NOMO-1 treated with dmso at 0.1 percent for 144 hours (cell line): ENCODE measurements around the gene FCN1.

Experiments used
- DNase-seq: peaks from one replicate; lab custom pipeline; 2025; ENCODE audit not compliant: unreplicated experiment; lab: John Stamatoyannopoulos, UW

Gene FCN1

DNA sequence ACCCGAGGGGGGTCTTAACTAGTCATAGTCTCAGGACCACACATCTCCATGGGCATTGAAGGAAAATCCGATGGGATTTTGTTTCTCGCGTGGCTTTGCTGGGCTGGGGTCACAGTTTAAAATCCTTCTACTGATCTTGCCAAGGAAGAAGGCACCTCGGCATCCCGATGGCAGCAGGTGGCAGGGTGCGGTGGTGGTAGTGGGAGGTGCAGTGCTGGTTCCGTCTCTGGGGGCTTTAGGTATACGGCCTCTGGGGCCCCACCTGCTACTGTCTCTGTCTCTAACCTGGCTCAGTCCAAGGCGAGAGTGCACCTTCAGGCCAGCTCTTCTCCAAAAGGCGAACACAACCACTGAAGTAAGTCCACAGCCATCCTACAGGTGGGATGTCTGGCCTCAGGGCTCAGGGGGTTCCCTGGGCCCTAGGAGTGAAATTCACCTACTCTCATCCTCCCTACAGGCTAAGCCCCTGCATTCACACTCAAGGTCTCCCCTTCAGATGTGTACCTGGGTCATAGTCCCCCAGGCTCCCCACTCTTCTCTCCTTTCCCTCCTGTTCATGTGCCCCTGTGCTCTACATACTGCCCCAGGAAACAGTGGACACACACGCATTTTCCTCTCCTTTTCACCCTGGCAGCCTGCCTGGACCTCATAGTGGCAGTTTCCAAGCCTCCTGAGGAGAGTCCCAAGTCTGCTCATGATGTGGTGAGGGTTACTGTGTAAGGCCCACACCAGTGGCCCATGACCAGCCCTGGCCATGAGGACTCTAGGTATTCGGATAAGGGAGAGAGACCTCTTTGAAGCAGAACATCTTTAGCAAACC lies 37.8 kb downstream of the FCN1 start:
- DNase-seq: no peak

DNA sequence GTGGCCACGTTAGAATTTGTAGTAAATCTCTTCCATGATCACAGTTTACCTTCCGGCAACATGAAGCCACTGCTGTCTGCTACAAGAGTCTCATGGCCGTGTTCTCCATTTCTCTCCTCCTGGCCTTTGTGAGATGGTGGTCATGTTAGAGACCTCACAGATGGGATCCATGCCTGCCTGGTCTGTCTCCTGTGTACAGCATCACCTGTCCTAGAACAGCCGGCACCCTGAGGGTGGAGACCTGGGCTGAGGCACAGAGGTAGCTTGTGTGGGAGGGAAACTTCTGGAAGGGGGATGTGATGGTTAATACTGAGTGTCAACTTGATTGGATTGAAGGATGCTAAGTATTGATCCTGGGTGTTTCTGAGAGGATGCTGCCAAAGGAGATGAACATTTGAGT lies 40.2 kb downstream of the FCN1 start:
- DNase-seq: no peak

DNA sequence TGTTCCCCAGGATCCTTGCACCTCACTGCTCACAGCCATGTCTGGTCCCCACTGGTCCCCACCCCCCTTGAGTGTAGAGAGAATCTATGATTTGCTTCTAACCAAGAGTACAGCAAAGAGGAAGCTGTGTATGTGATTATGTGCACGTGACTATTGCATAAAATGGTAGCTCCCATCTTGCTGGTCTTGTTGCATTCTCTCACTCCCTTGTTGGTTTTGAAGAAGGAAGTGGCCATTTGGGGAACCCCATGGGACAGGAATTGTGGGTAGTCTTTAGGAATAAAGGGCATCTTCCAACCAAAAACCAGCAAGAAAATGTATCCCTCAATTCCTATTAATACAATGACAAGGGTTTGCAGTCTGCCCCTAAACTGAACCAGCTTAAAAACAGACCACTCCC lies 42.3 kb downstream of the FCN1 start:
- DNase-seq: peak; percentile 14

DNA sequence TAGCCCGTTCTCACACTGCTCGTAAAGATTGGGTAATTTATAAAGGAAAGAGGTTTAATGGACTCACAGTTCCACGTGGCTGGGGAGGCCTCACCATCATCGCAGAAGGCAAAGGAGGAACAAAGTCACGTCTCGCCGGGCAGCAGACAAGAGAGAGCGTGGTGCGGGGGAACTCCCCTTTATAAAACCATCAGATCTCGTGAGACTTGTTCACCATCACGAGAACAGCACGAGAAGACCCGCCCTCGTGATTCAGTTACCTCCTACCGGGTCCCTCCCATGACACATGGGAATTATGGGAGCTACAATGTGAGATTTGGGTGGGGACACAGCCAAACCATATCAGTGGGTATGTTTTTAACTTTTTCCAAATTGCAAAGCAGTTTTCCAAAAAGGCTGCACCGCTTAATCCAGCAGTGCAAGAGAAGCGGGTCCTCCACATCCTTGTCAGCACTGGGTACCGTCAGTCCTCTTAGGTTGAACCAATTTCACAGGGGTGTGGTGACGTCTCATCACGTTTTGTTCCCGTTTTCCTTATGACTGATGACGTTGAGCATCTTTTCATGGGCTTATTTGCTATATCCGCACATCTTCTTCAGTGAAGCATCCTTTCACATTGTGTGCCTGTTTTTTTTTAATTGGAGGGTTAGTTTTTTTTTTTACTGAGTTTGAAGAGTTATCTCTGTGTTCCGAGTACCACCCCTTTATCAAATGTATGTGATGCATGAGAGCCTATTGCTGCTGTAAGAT lies 45.1 kb downstream of the FCN1 start:
- no peak for DNase-seq

DNA sequence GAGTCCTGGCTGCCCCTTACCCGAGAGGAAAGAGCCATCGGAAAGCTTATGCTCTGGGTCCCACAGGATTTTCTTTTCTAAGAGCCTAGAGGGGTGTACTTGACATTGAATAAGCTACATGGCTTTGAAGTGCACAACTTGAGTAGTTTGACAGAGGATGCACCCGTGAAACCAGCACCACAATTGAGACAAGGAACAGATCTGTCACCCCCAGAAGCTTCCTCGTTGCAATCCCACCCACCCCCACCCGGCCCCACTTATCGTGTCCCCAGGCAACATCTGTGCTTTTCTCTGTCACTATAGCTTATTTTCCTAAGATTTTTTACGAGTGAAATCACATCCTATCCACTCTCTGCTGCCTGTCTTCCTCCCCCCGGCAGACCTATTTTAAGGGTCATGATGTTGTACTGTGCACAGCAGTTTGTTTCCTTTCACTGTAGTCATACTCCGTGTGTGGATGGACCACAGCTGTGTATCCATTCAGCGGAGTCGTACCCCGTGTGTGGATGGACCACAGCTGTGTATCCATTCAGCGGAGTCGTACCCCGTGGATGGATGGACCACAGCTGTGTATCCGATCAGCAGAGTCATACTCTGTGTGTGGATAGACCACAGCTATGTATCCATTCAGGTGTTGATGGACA lies 45.9 kb downstream of the FCN1 start:
- no peak for DNase-seq

DNA sequence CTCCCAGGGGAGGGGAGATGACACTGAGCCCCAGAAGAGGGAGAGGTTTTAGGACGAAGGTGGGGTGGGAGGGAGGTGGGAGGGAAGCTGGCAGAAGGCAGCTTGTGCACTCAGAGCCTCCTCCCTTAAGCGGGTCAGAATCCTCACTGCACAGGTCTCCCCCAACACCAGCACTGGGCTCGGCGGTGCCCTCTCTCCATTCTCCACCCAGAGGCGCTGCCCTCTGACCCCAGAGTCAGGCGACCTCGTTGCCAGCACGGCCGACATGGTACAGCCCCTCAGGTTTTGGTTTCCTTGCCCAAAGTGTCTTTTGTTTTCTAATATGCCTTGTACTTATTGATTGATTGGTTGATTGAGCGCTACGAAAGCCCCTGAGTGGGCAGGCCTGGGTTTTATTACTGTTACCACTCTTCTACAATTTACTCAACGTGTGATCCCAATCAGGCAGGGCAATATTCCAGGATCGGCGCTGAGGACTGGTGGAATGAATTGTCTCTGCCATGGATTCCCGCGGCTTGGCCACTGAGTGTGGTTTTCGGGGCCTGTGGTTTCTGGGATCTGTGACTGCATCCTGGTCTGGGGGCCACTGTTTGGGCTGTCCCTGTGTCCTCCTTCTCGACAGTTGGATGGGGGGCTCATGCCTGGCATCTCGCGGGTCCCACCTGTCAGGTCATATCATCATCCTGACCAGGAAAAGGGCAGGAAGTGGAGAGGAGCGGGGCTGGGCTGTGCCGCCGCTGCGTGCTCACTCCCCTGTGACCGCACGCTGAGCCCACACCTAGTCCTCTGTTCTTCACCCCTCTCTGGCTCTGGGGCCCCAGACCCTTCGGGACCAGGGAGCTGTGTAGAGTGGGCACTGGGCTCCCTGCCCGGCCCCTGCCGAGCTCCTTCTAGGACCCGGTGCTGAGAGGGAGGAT lies 46.7 kb downstream of the FCN1 start:
- no peak for DNase-seq

DNA sequence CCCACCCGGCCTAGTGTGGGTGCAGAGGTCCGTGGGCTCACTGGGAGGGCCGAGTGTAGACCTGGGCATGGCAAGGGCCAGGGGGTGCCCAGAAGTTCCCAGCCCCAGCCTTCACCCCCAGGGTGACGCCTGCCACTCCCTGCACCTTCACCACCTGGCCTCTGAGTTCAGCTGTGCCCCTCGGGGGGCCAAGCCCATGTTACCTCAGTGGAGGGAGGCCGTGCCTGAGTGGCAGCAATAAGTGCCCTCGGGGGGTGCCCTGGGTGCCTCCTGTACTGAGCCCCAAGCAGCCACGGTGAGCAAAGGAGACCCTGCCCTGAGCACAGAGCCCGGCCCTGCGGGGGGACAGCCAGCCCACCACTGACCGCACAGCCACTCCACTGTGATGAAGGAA lies 47.4 kb downstream of the FCN1 start:
- no peak for DNase-seq

DNA sequence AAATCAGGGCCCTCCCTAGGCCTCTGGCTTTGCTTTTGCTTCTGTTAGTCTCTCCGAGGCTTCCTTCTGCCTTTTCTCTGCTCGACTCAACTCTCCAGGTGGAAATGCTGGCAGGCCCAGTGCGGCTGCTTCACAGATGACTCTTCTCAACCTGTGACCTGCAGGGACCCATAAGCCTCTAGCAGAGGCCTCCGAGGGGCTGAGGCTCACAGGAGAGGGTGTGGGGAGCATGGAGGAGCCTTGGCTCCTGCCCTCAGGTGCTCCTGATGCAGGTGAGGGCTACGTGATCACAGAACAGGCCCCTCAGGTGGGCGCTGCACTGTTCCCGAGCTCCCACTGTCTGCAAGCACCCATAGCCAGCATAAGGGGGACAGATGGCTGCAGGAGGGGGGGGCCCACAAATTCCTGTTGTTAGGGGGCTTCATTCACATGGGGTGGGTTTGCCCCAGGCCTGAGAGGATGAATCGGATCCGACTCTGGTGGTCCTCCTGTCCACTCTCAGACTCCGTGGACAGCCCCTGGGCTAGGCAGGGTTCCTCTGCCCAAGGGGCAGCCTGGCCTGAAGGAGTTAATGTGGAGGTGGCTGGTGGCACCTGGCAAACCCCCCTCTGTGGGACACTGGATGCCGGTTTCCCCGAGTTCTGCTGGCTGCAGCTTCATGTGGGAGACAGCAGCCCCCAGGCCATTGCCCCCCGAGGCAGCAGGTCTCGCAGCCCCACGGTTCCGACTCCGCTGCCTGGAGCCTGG lies 48.0 kb downstream of the FCN1 start:
- no peak for DNase-seq

DNA sequence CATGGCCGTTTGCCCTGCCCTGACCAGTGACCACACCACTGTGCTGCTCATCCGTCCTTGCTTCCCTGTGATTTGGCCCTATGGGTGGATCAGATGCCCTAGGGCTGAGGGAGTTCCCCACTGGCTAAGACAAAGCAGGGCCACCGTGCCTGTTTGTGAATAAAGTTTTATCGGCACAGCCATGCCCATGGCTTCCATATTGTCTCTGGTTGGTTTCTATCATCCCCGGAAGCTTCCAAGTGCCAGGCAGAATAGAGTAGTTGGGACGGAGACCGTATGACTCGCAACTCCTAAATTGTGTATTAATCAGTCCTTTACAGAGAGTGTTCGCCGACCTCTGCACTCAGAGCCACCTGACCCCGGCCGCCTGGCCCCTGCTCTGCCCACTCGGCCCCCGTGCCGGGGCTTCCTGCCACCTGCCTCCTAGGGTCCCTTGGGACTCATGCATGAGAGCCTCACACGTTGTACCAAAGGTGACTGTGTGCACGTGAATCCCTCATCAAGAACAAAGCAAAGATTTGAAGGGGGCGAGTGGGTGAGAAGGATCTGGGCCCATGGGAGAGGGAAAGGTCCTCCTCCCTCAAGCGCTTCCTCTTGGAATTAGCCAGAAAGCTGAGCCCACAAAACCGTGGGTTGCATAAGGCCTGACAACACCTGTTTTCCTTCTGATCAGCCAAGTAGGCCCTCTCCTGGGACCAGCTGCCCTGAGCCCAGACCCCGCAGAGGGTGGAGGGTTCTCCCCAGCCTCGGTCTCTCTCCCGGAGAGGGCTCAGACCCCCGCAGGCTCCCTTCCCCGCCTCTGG lies 48.8 kb downstream of the FCN1 start:
- no peak for DNase-seq

DNA sequence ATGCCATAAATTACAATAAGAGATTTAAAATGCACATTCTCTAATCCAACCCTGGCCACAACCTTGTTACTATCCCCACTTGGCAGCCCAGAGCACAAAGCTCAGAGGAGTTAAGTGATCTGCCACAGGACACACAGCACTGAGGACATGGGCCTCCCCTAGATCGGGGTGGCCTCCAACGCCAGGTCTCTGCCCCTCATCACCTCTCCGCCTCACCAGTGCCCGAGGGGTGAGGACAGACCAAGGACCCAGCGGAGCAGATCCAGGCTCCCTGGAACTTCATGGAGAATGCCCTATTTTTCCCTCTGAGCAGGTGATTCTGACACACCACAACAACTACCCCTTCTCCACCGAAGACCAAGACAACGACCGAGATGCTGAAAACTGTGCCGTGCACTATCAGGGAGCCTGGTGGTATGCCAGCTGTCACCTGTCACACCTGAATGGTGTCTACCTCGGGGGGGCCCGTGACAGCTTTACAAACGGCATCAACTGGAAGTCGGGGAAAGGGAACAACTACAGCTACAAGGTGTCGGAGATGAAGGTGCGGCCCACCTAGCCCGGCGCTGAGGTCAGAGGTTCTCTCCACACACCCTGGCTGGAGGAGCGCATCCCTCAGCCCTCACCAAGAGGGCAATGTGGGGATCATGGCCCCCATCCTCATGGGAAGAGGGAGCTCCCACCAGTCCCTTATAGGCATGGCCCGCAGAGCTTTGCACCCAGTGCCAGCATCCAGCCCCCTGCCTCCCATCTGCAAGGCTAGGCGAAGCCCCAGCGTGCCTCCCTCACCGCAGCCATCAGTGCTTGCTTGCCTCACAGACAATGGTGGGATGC lies 49.6 kb downstream of the FCN1 start:
- no peak for DNase-seq

DNA sequence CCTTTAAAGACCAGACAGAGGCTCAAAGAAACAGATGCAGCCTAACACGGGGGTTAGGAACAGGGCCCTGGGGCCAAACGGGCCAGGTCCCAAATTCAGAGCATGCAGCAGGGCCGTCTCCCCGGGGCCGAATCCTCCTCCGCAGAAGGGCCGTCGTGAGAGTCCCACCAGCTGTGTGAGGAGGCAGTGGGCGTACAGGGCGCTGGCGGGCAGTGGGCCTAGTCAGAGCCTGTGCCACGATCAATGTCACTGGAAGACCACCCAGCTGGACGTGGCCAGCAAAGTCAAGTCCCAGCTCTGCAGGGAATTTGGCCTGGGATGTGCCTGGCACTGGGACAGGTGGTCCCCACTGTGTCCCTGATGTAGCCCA lies 52.9 kb downstream of the FCN1 start:
- no peak for DNase-seq

DNA sequence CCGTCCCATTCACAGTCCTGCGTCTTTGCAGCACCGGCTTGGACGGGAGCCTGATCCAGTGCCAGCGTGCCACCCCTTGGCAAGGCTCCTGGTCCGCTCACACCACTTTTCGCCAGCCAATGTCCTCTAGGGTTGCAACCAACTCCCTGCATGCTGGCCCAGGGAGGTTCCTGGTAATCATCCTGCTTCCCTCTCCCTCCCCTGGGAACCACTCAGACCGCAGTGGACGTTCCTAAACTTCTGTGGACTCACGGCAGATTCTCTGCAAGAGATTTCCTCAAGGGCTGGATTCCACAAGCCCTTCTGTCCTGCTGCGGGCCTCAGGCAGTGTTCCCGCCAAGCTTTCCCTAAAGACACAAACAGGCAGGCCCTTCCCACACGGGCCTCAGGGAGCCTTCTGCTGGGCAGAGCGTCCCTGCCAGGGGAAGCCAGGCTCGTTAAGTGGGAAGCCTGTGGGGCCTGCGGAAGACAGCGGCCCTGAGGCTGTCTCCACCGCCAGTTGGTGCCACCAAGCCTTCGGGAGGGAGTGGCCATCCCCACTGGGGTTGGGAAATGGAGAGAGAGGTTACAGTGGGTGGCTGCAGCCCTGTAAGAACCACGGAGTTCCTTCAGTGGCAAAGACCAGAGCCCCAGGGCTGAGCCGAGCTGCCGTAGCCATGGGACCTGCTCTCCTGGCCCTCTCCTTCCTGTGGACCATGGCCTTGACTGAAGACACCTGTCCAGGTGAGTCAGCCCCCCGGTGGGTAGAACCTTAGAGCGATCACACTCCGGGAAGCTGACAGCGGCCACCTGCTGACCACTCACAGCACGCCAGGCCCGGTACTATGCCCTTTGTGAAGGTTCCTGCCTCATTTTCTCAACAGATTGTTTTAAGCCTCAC lies 53.5 kb downstream of the FCN1 start:
- no peak for DNase-seq

DNA sequence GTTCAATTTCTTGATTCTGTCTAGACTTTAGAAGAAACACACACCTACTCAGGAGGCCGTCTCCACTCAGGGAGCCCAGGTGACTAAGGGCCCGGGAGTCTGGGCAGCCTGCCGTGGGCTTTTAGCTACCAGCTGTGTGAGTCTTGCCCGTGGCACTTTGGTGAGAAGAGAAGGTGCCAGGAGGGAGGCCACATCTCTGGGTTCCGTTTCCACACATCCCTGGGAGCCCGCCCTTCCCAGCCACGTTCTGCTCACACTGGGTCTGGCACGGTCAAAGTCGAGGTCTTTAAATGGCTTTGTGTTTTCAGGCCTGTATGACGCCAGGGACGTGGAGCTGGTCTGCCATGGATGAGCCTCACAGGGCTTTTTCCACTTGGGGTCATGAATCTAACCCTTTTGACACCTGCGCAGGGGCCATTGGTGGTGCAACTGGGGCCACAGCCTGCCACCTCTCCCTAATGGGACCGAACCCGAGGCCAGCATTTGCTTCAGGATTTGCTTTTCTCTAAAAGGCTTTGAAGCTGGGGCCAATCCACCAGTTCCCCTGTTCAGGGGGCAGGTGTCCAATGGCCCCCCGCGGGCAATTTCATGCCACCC lies 54.3 kb downstream of the FCN1 start:
- no peak for DNase-seq

DNA sequence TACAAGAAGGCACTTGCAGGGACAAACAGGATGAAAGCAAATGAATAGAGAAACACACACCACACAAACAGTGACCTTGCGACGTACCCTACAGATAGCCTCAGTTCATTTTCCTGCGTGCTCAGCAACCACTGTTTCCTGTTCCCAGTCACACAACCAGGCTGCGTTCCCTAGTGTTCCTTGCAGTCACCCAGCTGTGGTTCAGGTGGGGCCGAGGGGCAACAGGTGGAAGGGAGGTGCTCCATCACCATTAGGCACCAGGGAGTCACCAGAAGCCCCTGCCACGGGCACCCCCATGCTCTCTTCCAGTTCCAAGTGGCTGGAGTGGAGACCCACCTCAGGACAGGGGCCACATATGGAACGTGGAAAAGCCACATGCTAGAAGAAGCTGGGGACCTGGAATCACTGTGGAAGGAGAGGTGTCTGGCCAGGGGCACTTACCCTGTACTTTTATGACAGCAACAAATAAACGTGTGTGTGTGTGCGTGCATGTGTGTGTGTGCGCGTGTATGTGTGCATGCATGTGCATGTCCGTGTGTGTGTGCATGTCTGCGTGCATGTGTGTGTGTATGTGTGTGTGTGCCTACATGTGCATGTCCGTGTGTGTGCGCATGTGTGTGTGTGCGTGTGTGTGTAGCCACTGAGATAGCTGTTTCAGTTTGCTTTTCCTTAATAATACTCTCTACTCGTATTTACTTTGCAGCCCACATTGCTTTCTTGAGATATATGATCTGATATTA lies 55.9 kb downstream of the FCN1 start:
- DNase-seq: no peak

DNA sequence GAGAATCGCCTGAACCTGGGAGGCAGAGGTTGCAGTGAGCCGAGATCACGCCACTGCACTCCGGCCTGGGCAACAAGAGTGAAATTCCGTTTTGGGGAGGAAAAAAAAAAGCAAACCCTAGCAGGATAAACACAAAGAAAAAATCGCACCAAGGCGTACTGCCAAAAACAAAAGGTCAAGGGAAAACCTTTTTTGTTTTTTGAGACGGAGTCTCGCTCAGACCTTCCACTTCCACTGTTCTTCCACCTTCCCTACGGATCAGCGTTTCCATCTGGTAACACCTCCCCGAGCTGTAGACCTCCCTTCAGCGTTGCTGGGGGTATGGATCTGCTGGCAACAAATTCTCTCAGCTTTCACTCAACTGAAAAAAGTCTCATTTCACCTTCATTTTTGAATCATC lies 57.2 kb downstream of the FCN1 start:
- no peak for DNase-seq

DNA sequence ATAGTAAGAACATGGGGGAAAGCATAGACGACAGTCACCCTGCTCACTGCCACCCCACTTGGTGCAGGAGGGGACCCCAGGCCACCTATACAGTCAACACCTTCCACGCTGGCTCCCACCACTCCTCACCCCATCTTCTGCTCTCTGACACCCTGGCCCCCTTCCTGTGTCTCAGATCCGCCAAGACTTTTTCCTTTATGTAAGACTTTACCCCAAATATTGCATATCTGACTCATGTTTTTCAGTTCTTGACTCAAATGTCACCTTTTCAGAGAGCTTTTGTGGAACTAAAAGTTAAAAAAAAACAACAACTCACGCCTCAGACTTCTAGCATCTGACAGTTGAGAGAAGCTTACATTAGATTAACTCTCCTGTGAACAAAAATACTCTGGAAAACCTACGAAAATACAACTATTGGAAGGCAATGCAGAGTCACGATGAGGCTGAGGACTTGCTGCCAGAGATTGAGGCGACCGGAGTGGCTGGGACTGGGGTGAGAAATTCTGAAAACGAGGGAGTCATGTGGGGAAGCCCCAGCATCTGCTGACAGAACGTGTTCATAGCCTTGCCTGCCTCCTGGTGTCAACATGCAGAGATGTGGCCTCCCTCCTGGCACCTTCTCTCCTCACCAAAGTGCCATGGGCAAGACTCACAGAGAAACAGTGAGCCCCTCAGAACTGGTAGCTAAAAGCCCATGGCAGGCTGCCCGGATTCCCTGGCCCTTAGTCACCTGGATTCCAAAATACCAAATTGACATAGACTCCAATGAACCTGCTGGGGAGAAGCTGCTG lies 59.5 kb downstream of the FCN1 start:
- no peak for DNase-seq
